HG02981 (cell line): ENCODE results near the gene MAP1LC3A.

Experiments used
- ATAC-seq: cut with Tn5 transposase; IDR thresholded peaks from one replicate; pipeline ENCODE4 v1.9.1; 2021; ENCODE audit warnings: mild to moderate bottlenecking, moderate library complexity; ENCODE audit not compliant: unreplicated experiment

MAP1LC3A gene

GRCh38 chr20:34607066-34607465 is 48.5 kb downstream of the MAP1LC3A start:
- ATAC-seq: no peak
